Measurements from ENCODE around the gene PPM1H.

DNA sequence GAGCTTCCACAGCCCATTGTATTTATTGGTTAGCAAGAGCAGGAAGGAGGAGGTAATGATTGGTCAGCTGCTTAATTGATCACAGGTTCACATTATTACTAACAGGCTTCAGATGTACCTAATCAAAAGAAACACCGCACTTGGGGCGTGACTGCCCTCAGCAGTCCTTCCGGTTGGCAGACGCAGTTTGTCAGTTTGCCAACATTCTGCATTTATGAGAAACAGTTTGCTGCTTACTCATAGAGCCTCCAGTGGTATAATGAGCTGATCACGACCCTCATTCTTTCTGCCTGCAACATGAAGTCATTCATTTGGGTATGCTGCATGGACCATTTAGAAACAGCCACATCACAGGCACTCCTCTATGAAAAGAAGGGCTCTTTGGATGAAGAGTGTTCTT is 42.5 kb upstream of the PPM1H start:
- TF ChIP-seq, protein P1, sequence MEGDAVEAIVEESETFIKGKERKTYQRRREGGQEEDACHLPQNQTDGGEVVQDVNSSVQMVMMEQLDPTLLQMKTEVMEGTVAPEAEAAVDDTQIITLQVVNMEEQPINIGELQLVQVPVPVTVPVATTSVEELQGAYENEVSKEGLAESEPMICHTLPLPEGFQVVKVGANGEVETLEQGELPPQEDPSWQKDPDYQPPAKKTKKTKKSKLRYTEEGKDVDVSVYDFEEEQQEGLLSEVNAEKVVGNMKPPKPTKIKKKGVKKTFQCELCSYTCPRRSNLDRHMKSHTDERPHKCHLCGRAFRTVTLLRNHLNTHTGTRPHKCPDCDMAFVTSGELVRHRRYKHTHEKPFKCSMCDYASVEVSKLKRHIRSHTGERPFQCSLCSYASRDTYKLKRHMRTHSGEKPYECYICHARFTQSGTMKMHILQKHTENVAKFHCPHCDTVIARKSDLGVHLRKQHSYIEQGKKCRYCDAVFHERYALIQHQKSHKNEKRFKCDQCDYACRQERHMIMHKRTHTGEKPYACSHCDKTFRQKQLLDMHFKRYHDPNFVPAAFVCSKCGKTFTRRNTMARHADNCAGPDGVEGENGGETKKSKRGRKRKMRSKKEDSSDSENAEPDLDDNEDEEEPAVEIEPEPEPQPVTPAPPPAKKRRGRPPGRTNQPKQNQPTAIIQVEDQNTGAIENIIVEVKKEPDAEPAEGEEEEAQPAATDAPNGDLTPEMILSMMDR (conservative IDR thresholded peaks at IDR 0.05; ENCODE audit: low read length) = no peak
- TF ChIP-seq EZH2phosphoT487 (IDR thresholded peaks at IDR 0.05; ENCODE audit: borderline replicate concordance) = no peak

Data from Loucy (cell line).